Hepatocyte (in vitro differentiated cells): ENCODE measurements around the gene CYP4F22. TPM values are rescaled to one million over a fixed set of nuclear protein-coding genes. Genes with fewer than 3 reads are reported as not detected.

Source experiments
- DNase-seq: peaks from one replicate; pipeline ENCODE4 v3.0.0-alpha.2; 2016; ENCODE audit warnings: low spot score
- H2AFZ ChIP-seq: fragments of 200-600 bp; sonication (generic); 2 replicates; pipeline ENCODE4 v1.6.0; 2016; ENCODE audit warnings: antibody characterized with exemption, mild to moderate bottlenecking
- H3K27ac ChIP-seq: fragments of 200-600 bp; sonication (generic); 2 replicates; pipeline ENCODE4 v1.5.1; 2016; ENCODE audit warnings: mild to moderate bottlenecking
- H3K27me3 ChIP-seq: fragments of 200-600 bp; sonication (generic); 2 replicates; pipeline ENCODE4 v1.6.1; 2016
- H3K36me3 ChIP-seq: fragments of 200-600 bp; sonication (generic); replicated peaks from 2 replicates; pipeline ENCODE4 v1.5.1; 2016; ENCODE audit warnings: low read depth; ENCODE audit not compliant: insufficient read depth
- H3K4me1 ChIP-seq: fragments of 200-600 bp; sonication (generic); 2 replicates; pipeline ENCODE4 v1.5.1; 2016; ENCODE audit warnings: mild to moderate bottlenecking, moderate library complexity; ENCODE audit not compliant: insufficient read depth
- H3K4me2 ChIP-seq: fragments of 200-600 bp; sonication (generic); 2 replicates; pipeline ENCODE4 v1.6.0; 2016
- H3K4me3 ChIP-seq: fragments of 200-600 bp; sonication (generic); 2 replicates; pipeline ENCODE4 v1.5.1; 2016; ENCODE audit warnings: mild to moderate bottlenecking
- H3K79me2 ChIP-seq: fragments of 200-600 bp; sonication (generic); 2 replicates; pipeline ENCODE4 v1.6.0; 2017; ENCODE audit warnings: mild to moderate bottlenecking
- H3K9me2 ChIP-seq: fragments of 200-600 bp; sonication (generic); replicated peaks from 2 replicates; pipeline ENCODE4 v1.6.0; 2017; ENCODE audit warnings: mild to moderate bottlenecking; ENCODE audit not compliant: insufficient read depth
- H3K9me3 ChIP-seq: fragments of 200-600 bp; sonication (generic); 2 replicates; pipeline ENCODE4 v1.5.1; 2016; ENCODE audit warnings: low read depth, mild to moderate bottlenecking
- H4K20me1 ChIP-seq: fragments of 200-600 bp; sonication (generic); 2 replicates; pipeline ENCODE4 v1.6.0; 2016; ENCODE audit warnings: mild to moderate bottlenecking; ENCODE audit not compliant: insufficient read depth, poor library complexity, severe bottlenecking
- CTCF ChIP-seq: fragments of 200-600 bp; sonication (generic); IDR thresholded peaks from 2 replicates; pipeline ENCODE4 v1.5.1; 2016; ENCODE audit warnings: antibody characterized with exemption, mild to moderate bottlenecking; ENCODE audit not compliant: poor library complexity
- EZH2 ChIP-seq: fragments of 200-600 bp; sonication (generic); IDR thresholded peaks from 2 replicates; pipeline ENCODE4 v1.6.1; 2016; ENCODE audit warnings: antibody characterized with exemption, mild to moderate bottlenecking, borderline replicate concordance
- EZH2phosphoT487 ChIP-seq: fragments of 200-600 bp; sonication (generic); IDR thresholded peaks from one replicate; pipeline ENCODE4 v1.6.1; 2018; ENCODE audit warnings: antibody characterized with exemption, mild to moderate bottlenecking, low read depth, moderate library complexity; ENCODE audit not compliant: unreplicated experiment, severe bottlenecking
- WGBS: methylation state at CpG from one replicate; pipeline ENCODE4 v1.1.6; 2016; ENCODE audit warnings: low lambda C conversion rate; ENCODE audit errors: missing lambda C conversion rate; 5-methylcytosine and 5-hydroxymethylcytosine counted together
- polyA plus RNA-seq: library from polyadenylated mRNA; unstranded; fragments of >200 nt; fragmentation: Nextera tagmentation; extraction: Ambion mirVana; gene quantifications from 2 replicates; pipeline ENCODE4 v1.2.1, GENCODE V29; 2016
- total RNA-seq: library from RNA; depleted of rRNA; stranded (reverse); fragments of >200 nt; gene quantifications from 2 replicates; pipeline ENCODE4 v1.2.3, GENCODE V29; 2014

Gene CYP4F22
- total and polyA plus RNA-seq, 2 experiments from 2014 or later, result not detected

- Histone ChIP-seq H3K27ac (no peak overlapping the region), H3K9me3 (no peaks in the 10 kb centered on the region), H3K9me2 (no peaks in the 10 kb centered on the region), H3K79me2 (no peaks in the 10 kb centered on the region), H3K4me3 (no peak overlapping the region), H4K20me1 (no peaks in the 10 kb centered on the region), H3K27me3 (no peaks in the 10 kb centered on the region), H2AFZ (no peak overlapping the region), H3K36me3 (no peaks in the 10 kb centered on the region), H3K4me1 (no peaks in the 10 kb centered on the region), H3K4me2 (no peak overlapping the region)
- 75% methylated on average over 6 of the region's 6 CpGs for WGBS
- TF ChIP-seq EZH2, result no peak
- TF ChIP-seq CTCF, result no peak
- no peak for TF ChIP-seq EZH2phosphoT487
- DNase-seq, result no peak
Measured at GRCh38 chr19:15595069-15595468, 86.7 kb downstream of the CYP4F22 start.

Other genes starting within 250 kb of the CYP4F22 start
- 18.0 and 18.1 TPM in 2 replicates for gene BRD4, start 176.0 kb upstream of the CYP4F22 start, total RNA-seq
- 88.4 and 109 TPM in 2 replicates for gene BRD4, start 176.0 kb upstream of the CYP4F22 start, polyA plus RNA-seq
- 18.6 and 20.0 TPM in 2 replicates for gene AKAP8, start 128.7 kb upstream of the CYP4F22 start, total RNA-seq
- 22.9 and 26.5 TPM in 2 replicates for gene AKAP8, start 128.7 kb upstream of the CYP4F22 start, polyA plus RNA-seq
- 88.7 and 93.8 TPM in 2 replicates for gene AKAP8L, start 89.5 kb upstream of the CYP4F22 start, total RNA-seq
- gene AKAP8L, start 89.5 kb upstream of the CYP4F22 start, polyA plus RNA-seq, result 155 and 181 TPM in 2 replicates
- gene WIZ, start 58.6 kb upstream of the CYP4F22 start, total RNA-seq, result 10.6 and 18.6 TPM in 2 replicates
- gene WIZ, start 58.6 kb upstream of the CYP4F22 start, polyA plus RNA-seq, result 24.5 and 34.9 TPM in 2 replicates
- gene RASAL3, start 44.0 kb upstream of the CYP4F22 start, total RNA-seq, result 0.07 TPM in 1 of 2 replicates, not detected in the other
- 0.12 and 0.23 TPM in 2 replicates for gene RASAL3, start 44.0 kb upstream of the CYP4F22 start, polyA plus RNA-seq
- 0.16 TPM in 1 of 2 replicates, not detected in the other for gene PGLYRP2, start 29.0 kb upstream of the CYP4F22 start, total RNA-seq
- gene PGLYRP2, start 29.0 kb upstream of the CYP4F22 start, polyA plus RNA-seq, result not detected in 2 replicates
- gene CYP4F8, start 106.7 kb downstream of the CYP4F22 start, total RNA-seq, result not detected in 2 replicates
- not detected in 2 replicates for gene CYP4F8, start 106.7 kb downstream of the CYP4F22 start, polyA plus RNA-seq
- 2.7 and 3.3 TPM in 2 replicates for gene CYP4F3, start 132.4 kb downstream of the CYP4F22 start, total RNA-seq
- 1.3 and 2.2 TPM in 2 replicates for gene CYP4F3, start 132.4 kb downstream of the CYP4F22 start, polyA plus RNA-seq
- 2.3 and 3.1 TPM in 2 replicates for gene CYP4F12, start 164.6 kb downstream of the CYP4F22 start, total RNA-seq
- 3.1 and 3.8 TPM in 2 replicates for gene CYP4F12, start 164.6 kb downstream of the CYP4F22 start, polyA plus RNA-seq
- gene OR10H2, start 219.5 kb downstream of the CYP4F22 start, total RNA-seq, result not detected in 2 replicates
- not detected in 2 replicates for gene OR10H2, start 219.5 kb downstream of the CYP4F22 start, polyA plus RNA-seq
- gene OR10H3, start 229.5 kb downstream of the CYP4F22 start, total RNA-seq, result not detected in 2 replicates
- gene OR10H3, start 229.5 kb downstream of the CYP4F22 start, polyA plus RNA-seq, result not detected in 2 replicates